HTERT RPE-1 (cell line): ENCODE data around the gene KRT76.

ENCODE experiments used
- in situ Hi-C: fragments of 300-500 bp; cut with MboI; formaldehyde crosslinking; loops from 4 replicates; pipeline ENCODE4 v1.14.3; 2020; ENCODE audit warnings: low sequenced_read_pairs

The KRT76 gene

DNA sequence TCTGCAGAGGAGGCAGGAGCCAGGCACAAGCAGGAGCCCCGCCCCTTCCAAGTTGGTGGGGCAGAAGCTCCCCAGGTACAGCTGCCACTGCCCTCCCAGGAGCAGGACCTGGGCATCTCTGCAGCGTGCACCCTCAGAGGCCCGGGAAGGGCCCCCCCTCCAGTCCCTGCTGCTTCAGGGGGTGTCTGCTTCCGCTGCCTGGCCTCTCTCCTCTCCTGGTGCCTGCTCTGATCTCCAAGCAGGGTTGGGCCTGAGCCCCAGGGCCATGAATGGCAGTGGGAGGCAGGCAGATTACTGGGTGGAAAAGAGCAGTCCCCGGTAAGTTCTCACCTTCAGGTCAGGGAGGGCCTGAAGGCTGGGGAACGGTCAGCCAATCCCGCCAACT is 35.0 kb downstream of the KRT76 start:
- in situ Hi-C loops: no loop called here

DNA sequence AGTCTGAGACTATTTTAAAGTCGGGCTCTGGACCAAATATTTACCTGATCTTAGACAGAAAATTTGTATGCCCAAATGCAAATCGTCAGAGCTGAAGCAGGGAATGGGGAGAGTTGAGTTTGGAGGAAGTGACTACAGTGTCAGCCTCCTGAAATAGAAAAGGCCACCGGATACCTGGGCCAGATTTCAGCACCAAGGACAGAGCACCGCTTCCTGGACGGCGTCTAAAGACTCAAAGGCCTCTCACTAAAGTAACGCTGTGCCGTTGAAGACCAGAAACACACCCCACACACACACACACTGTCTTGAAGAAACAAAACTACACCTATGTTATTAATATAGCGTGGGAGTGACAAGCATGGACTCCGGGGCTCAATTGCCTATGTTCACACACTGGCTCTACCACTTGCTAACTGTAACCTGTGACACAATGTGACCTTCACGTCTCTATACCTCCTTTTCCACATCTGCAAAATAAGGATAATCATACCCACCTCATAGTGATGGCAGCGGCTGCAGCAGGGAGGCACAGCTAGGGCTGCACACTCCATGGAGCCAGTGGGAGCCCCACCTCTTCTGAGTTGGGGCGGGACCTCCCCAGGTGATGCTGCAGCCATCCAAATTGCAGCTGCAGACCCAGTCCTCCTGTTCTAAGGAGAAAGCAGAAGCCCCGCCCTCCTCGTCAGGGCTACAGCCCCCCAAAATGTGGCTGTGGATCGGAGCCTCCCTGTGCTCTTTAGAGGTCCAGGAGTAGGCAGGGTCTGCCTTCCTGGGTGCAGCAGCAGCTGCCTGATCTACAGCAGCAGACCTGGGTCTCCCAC is 35.6 kb downstream of the KRT76 start:
- in situ Hi-C loops: no loop called here

DNA sequence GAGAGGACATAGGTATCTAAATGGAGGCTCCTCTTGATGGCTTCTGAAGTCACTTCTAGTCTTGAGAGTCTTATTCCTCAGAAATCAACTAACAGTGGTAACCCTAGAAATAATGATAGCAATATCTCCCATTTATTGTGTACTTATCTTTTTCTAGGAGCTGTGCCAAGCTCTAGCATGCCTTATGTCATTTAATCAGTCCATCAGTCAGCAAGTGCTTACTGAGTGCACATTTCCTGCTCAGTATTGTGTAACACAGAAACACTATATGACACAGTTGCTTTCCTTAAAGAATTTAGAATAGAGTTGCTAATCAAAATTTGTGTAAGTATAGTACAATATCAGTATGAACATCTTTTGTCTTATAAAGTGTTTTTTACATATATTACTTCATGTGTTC is 36.6 kb downstream of the KRT76 start:
- in situ Hi-C loops: no loop called here

DNA sequence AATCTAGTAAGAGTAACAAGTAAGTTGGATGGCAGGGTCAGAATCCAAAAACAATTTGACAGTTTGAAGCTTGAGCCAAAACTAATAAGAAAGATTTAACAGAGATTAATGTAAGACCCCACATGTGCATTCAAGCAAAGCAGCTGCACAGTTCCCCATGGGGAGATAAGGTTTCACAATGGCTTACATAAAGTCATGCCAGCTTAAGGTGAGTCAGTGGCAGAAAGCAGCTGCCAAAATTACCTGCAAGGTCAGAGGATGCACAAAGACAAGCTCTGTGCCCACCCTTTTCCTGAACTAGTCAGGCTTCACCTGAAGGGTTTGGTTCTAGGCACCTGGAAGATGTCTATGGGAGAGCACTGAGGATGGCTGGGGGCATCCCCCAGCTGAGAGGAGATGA is 37.2 kb downstream of the KRT76 start:
- in situ Hi-C loops: no loop called here

DNA sequence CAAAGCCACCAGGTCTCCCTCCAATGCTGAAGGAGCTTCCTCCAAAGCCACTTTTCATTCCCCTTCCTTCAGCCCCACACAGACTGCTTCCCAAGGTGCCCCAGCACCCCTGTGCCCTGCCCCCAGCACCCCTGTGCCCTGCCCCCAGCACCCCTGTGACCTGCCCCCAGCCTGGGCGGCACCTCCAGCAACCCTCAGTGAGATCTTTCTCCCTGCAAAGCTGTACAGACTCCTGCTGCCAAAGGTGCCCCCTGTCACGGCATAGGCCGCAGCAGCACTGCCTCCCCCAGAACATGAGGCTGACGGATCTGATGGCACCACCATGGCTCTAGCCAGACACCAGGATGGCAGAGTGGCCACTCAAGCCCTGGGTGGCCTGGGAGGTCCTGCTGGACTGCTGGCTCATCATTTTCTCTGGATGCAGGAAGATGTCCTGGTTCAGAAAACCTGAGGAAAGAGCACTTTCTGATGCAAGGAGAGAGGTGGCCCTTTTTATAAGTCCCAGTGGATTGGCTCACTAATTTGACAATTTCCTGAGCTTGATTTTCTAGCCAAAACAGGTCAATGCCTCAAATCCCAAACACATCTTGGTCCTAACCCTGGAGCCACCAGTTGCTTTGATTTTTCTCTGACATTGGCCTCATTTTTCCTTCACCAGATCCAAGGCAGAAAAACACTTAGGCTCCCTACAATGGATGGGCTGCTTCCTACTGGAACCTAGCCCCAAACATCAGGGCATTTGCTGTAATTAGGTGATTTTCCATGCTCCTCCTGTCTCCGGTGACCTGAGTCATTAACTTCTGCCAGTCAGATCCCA is 41.1 kb downstream of the KRT76 start:
- in situ Hi-C loops: no loop called here

DNA sequence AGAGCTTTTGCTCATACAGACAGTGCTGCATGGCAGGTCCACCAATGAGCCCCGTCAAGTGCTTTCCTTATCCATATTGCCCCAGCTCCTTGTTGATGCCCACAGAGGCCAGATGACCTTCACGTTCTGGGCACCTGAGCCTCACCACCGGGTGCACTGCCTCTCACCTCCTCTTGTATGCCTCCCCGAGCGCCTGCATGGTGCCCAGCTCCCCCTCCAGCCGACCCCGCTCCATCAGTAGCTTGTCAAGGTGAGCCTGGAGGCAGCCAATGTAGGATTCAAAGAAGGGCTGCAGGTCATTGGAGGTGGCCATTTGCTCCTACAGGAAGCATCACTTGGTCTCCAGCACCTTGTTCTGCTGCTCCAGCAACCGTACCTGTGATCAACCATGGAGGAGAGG is 42.0 kb downstream of the KRT76 start:
- in situ Hi-C loops: no loop called here

DNA sequence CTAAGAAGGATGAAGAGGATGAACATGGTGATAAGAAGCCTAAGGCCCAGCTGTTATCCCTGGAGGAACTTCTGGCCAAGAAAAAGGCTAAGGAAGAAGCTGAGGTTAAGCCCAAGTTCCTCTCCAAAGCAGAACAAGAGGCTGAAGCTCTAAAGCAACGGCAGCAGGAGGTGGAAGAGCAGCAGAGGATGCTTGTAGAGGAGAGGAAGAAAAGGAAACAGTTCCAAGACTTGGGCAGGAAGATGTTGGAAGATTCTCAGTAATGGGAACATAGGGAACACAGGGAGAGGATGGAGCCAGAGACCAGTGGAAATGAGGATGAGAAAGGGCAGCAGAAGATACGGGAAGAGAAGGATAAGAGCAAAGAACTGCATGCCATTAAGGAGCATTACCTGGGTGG is 46.4 kb downstream of the KRT76 start:
- in situ Hi-C loops: no loop called here

DNA sequence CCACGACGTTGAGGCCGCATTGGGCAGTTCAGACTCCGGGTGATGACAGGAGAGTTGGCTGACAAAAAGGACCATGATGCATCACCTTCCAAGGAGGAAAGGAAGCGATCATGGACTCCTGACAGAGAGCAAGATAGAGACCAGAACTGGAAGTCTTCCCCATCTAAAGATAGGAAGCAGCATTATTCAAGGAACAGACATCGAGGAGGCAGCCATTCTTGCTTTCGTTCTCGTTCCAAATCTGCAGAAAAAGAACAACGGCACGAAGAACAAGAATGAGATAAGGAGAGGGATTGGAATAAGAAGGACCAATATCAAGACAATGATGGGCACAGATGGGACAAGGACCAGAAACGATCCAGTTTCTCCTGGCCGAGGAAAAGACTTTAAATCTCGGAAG is 46.8 kb downstream of the KRT76 start:
- in situ Hi-C loops: no loop called here

DNA sequence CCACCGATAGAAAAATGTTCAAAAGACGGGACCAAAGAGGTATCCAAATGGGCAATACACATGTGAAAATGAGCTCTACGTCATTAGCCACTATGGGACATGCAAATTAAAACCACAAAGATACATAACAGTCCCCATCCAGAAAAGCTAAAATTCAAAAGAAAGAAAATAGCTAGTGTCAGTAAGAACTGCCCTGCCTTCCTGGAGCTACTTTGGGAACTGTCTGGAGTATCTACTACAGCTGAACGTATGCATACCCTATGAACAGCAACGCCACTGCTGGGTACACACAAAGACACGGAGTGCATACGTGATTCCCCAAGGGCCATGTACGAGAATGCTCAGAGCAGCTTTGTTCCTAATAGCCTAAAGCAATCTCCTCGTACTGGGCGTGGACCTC is 48.0 kb downstream of the KRT76 start:
- in situ Hi-C loops: no loop called here

DNA sequence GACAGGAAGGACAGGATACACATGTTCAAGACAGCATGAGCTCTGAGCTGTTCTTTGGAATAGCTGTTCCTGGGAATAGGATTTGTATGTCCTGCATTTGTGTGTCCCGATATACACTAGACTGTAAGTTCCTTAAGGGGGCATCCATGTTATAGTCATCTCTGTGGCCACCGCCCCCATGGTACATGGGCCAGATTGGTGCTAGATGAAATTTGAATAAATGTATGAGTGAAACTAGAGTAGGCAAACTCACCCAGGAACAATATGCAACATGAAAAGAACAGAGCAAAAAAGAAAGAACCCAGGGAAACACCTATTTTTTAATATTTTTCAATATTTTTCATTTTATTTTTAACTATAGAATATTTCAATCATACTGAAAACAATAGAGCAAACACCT is 48.8 kb downstream of the KRT76 start:
- in situ Hi-C loops: no loop called here

DNA sequence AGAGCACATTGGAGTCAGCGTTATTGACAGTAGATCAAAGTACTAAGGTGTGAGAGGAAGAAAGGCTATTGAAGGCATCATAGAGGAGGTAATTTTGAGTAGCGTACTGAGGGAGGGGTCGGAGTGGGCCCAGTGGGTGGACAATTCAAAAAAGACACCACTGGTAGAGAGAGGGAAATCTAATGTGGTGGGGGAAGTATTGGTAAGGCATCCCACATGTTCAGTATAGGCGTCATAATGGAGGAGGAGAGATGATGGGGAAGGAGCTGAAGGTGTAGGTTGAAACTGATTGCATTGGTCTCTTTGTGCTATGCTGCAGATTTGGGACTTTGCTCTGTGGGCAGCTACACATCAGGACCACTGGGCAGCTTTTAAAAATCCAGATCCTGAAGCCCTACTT is 50.1 kb downstream of the KRT76 start:
- in situ Hi-C loops: no loop called here

DNA sequence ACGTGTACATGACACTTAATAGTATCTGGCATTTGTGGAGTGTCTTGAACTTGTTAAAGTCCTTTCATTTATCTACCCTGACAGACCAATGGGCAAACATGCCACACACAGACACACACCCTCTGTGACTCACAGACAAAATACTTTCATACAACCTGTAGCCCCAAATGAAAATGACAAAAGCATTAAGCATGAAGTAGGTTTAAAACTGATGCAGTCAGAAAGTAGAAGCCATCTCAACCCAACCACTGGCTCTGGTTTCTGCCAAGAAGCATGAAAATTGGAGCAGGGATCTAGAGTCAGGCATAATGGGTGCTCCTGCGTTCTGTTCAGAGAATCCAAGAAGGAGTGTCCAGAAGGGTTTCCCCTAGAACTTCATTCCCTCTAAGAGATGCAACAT is 50.7 kb downstream of the KRT76 start:
- in situ Hi-C loops: no loop called here

DNA sequence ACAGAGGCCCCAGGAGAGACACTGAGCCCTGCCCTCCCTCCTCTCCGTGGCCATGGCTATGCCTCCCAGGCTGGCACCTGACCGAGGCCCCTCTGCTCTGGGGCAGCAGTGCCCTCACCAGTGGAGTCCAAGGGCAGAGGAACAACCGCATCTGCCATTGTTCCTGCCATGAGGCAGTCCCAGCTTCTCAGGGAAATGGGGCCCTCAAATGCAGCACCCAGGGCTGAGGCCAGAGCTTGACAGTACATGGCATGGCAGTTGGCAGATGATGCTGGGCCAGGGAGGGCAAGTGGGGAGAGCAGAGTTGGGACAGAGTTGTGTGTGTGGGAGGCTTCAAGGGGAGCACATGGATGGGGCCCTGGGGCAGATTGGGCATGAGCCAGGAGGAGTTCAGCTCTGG is 52.8 kb downstream of the KRT76 start:
- in situ Hi-C loops: no loop called here

DNA sequence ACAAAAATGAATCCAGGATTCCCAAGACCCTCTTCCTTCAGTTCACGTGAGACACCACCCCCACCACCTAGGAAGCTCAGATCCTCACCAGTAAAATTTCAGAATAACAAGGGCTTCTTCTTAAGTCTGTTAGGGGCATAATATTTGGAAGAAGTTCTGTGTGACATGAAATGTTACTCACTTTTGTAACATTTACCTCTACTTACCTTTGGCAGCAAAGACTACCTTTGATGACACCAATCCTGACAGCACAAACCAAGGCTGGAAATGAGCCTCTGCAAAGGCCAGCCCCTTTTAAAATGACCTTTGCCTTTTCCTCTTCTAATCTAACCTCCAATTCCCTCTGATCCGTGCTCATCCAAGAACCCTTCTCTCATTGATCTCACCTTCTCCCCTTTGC is 54.5 kb downstream of the KRT76 start:
- in situ Hi-C loops: no loop called here

DNA sequence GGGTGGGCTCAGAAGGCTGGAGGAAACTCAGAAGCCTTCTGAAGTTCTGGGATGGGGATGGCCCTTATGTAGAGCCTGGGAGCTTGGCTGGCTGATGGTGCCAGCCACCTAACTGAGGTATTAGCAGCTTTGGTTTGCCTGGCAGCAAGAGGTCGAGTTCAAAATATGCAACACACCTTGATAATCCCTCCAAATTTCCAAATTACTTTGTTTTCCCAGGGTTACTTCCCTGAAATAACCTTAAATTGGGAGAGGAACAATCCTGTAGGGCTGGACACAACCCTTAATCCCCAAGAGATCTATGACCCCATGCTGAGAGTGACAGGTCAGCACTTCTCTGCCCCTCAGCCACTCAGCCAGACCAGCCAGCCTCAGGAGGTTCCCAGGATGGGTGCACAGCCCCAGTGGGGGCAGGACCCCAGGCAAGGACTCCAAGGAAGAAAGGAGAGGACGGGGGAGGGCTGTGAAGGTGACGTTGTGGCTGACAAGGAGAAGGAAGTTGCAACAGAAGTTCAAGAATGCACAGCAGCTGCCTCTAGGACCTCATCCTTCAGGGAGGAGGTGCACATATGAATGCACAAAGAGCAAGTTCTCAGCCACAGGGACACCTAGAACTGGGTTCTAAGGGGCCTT is 55.2 kb downstream of the KRT76 start:
- in situ Hi-C loops: no loop called here

DNA sequence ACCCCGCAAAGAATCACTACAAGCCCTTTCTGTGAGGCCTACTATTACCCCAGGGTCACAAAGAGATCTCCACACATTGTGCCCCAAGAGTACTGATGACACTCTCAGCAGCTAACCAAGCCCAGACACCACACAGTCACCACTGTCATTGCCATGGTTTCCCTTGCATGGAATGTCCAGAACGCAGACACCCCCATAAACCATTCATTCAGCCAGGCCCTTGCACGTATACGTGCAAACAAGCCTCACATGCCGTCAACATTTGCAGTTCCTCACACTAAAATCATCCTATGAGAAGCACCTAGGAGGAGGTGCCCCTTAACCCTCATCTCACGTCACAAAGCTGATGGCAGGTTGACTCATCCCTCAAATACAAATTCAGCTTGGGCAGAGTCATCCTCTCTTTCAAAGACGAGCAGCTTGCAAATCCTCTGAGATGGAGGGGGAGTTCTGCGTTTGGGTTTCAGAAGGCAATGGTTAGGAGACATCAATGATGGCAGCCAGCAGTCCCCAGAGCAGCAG is 56.7 kb downstream of the KRT76 start:
- in situ Hi-C loops: no loop called here
